DMS79 (cell line): ENCODE results near the gene MUC3A.
"Not testable (repeated sequence)": the region's sequence is repeated elsewhere in the genome, so short reads cannot be mapped to it uniquely, and the experiment has no call there.

Source experiments
- DNase-seq: peaks from one replicate; lab custom pipeline; 2025; lab: John Stamatoyannopoulos, UW

Gene MUC3A

GRCh38 chr7:100974021-100974420, 24.7 kb downstream of the MUC3A start:
- DNase-seq, result no peak

GRCh38 chr7:100975371-100975821, 26.1 kb downstream of the MUC3A start:
- no peak for DNase-seq

- DNase-seq, result no peak
Observed at GRCh38 chr7:100978300-100978699, 29.0 kb downstream of the MUC3A start.

DNA sequence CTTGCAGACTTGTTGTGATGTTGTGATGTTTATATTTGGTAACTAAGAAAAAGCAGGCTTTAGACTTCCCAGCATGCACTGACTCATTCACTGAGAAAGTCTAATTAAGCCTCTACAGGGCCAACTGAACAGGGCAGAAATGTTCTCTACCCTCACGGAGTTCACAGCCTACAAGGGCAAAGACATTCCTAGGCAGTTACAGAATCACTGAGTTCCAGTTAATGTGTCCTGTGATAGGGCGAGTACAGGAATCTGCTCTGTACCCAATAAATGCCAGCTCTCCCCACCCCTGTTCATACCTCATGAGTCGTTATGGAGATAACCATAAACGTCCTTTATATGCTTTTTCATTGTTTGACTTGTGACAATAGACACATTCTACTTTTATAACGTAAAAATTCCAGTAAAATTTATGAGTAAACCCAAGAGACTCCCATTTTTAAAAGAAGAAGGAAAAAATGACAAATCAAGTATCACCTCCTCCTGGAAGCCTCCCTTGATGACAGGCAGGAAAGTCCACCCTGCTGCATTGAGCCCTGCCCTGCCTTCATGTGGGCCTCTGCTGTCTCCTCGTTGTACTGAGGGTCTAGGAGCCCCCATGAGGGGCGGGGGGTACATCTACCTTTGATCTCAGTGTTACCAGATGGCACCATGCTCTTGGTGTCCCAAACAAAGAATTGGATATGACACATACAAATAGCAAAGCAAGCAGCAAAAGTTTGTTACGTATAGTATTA, 34.3 kb downstream of the MUC3A start:
- DNase-seq, result no peak

- DNase-seq, result not testable (repeated sequence)
Observed at GRCh38 chr7:100984241-100984918, 35.0 kb downstream of the MUC3A start.

GRCh38 chr7:100985033-100985797, 35.9 kb downstream of the MUC3A start:
- not testable (repeated sequence) for DNase-seq

DNA sequence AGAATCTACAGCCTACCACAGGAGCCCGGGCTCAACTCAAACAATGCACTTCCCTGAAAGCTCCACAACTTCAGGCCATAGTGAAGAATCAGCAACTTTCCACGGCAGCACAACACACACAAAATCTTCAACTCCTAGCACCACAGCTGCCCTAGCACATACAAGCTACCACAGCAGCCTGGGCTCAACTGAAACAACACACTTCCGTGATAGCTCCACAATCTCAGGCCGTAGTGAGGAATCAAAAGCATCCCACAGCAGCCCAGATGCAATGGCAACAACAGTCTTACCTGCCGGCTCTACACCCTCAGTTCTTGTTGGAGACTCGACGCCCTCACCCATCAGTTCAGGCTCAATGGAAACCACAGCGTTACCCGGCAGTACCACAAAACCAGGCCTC, 42.3 kb downstream of the MUC3A start:
- DNase-seq, result no peak

- DNase-seq, result not testable (repeated sequence)
Observed at GRCh38 chr7:100992280-100992679, 42.9 kb downstream of the MUC3A start.

DNA sequence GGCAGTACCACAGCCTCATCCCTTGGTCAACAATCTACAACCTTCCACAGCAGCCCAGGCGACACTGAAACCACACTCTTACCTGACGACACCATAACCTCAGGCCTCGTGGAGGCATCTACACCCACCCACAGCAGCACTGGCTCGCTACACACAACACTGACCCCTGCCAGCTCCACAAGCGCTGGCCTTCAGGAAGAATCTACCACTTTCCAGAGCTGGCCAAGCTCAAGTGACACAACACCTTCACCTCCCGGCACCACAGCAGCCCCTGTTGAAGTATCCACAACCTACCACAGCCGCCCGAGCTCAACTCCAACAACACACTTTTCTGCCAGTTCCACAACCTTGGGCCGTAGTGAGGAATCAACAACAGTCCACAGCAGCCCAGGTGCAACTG, 45.3 kb downstream of the MUC3A start:
- not testable (repeated sequence) for DNase-seq

DNA sequence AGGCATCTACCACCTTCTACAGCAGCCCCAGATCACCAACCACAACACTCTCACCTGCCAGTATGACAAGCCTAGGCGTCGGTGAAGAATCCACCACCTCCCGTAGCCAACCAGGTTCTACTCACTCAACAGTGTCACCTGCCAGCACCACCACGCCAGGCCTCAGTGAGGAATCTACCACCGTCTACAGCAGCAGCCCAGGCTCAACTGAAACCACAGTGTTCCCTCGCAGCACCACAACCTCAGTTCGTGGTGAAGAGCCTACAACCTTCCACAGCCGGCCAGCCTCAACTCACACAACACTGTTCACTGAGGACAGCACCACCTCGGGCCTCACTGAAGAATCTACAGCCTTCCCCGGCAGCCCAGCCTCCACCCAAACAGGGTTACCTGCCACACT, 49.2 kb downstream of the MUC3A start:
- not testable (repeated sequence) for DNase-seq

- not testable (repeated sequence) for DNase-seq
Observed at GRCh38 chr7:100999334-100999733, 50.0 kb downstream of the MUC3A start.

DNA sequence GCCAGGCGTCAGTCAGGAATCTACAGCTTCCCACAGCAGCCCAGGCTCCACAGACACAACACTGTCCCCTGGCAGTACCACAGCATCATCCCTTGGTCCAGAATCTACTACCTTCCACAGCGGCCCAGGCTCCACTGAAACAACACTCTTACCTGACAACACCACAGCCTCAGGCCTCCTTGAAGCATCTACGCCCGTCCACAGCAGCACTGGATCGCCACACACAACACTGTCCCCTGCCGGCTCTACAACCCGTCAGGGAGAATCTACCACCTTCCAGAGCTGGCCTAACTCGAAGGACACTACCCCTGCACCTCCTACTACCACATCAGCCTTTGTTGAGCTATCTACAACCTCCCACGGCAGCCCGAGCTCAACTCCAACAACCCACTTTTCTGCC, 50.7 kb downstream of the MUC3A start:
- DNase-seq, result not testable (repeated sequence)

DNA sequence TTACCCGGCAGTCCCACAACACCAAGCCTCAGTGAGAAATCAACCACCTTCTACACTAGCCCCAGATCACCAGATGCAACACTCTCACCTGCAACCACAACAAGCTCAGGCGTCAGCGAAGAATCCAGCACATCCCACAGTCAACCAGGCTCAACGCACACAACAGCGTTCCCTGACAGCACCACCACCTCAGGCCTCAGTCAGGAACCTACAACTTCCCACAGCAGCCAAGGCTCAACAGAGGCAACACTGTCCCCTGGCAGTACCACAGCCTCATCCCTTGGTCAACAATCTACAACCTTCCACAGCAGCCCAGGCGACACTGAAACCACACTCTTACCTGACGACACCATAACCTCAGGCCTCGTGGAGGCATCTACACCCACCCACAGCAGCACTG, 53.0 kb downstream of the MUC3A start:
- DNase-seq, result not testable (repeated sequence)

DNA sequence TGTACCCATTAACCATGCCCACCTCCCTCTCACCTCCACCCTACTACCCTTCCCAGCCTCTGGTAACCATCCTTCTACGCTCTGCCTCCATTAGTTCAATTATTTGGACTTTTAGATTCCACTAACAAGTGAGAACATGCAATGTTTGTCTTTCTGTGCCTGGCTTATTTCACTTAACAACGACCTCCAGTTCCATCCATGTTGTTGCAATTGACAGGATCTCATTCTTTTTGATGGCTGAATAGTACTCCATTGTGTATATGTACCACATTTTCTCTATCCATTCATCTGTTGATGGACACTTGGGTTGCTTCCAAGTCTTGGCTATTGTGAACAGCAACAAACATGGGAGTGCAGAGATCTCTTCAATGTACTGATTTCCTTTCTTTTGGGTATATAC, 58.0 kb downstream of the MUC3A start:
- DNase-seq, result not testable (repeated sequence)

- no peak for DNase-seq
Observed at GRCh38 chr7:101009629-101010028, 60.3 kb downstream of the MUC3A start.

DNA sequence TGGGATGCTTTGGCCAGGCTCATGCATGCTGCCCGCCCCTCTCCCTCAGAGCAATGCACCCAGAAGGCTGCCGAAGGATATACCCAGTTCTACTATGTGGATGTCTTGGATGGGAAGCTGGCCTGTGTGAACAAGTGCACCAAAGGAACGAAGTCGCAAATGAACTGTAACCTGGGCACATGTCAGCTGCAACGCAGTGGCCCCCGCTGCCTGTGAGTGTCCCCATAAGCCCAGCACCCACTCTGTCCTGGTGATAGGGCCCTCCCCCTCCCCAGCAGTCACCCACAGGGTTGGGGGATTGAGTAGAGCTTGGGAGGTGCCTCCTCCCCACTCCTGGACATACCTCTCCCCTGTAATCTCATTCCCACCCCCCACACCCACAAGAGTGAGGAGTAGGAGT, 63.6 kb downstream of the MUC3A start:
- no peak for DNase-seq

DNA sequence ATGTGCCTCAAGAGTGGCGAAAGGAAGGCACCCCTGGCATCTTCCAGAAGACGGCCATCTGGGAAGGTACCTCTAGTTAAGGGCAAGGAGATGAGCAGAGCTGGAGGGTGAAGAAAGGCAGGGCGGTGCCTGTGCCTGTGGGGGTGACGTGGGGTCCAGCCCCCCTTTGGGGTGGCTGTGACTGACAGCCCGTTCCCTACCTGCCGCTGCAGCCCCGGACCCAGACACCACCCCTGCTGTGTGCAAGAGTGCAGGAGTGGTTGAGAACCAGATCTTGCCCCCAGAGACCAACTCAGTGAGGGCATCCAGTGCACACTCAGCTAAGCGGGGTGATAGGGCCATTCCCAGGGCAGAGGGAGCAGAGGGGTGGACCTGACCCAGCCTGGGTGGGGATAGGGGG, 66.3 kb downstream of the MUC3A start:
- DNase-seq, result no peak

DNA sequence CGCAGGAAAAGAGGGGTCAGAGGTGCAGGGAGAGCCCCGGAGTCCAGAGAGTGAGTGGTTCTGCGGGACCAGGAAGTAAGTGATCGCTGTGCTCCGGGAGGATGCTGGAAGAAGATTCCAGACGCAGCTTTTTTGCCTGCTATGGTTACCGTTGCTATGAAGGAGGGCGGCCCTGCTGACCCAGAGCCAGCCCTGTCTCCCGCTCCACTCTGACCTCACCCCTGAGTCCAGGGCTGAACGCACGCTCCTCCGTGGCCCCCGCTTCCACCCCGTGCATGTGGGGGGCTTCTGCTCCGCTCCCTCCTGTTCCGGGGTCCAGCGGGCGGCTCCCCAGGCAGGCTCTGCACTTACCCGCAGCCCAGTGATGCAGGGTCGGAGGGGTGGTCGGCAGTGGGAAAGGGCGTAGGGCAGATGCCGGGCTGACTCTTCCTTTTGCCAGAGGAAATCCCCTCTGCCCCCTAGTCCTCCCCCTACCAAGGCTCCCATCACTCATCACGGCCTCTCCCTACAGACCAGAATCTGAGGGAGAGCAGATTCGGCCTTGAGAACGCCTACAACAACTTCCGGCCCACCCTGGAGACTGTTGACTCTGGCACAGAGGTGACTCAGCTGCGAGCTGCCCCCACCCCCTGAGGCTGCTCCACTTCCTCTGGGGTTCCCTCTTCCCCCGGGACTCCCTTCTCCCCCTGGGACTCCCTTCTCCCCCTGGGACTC, 67.9 kb downstream of the MUC3A start:
- peak; percentile 37 for DNase-seq
